Putamen (tissue), 1 donor: ENCODE results near the gene HUS1B.

Source experiments
- DNase-seq: peaks from one replicate; pipeline ENCODE4 v3.0.0-alpha.2; 2016; ENCODE audit warnings: low spot score

The HUS1B gene

GRCh38 chr6:621931-622330 is 35.0 kb downstream of the HUS1B start:
- DNase-seq = no peak

- no peak for DNase-seq
Measured at GRCh38 chr6:620950-621349, 36.0 kb downstream of the HUS1B start.

GRCh38 chr6:620166-620565 is 36.7 kb downstream of the HUS1B start:
- no peak for DNase-seq

GRCh38 chr6:617456-618100 is 39.3 kb downstream of the HUS1B start:
- no peak for DNase-seq

- DNase-seq = no peak
Measured at GRCh38 chr6:613981-614380, 42.9 kb downstream of the HUS1B start.

- DNase-seq = no peak
Measured at GRCh38 chr6:611928-612327, 45.0 kb downstream of the HUS1B start.

GRCh38 chr6:610882-611281 is 46.0 kb downstream of the HUS1B start:
- no peak for DNase-seq

- DNase-seq = no peak
Measured at GRCh38 chr6:609905-610304, 47.0 kb downstream of the HUS1B start.

GRCh38 chr6:606829-607379 is 50.0 kb downstream of the HUS1B start:
- DNase-seq = no peak
